NT2/D1 (cell line): ENCODE results near the gene CACNG6.

Experiments used
- SUZ12 ChIP-seq: IDR thresholded peaks from 2 replicates; pipeline ENCODE4 v1.6.1; 2011; ENCODE audit not compliant: insufficient read length, insufficient read depth; ENCODE audit errors: extremely low read depth
- YY1 ChIP-seq: IDR thresholded peaks from 2 replicates; pipeline ENCODE4 v1.6.1; 2011; ENCODE audit not compliant: insufficient read length, insufficient read depth
- ZNF274 ChIP-seq: IDR thresholded peaks from 2 replicates; pipeline ENCODE4 v1.6.1; 2011; ENCODE audit warnings: mild to moderate bottlenecking, low read depth, low read length

GRCh38 chr19:53944933-53945332 is 46.5 kb upstream of the CACNG6 start:
- TF ChIP-seq ZNF274 (no peak), YY1 (no peak), SUZ12 (no peak)
